Astrocyte (in vitro differentiated cells and primary cell): ENCODE measurements around the gene PROSER1.

Source experiments
- CTCF ChIP-seq: IDR thresholded peaks from 2 replicates; pipeline ENCODE4 v1.5.1; 2011; ENCODE audit warnings: low read depth, mild to moderate bottlenecking, inconsistent platforms, low read length, moderate library complexity; ENCODE audit not compliant: insufficient read depth
- EZH2 ChIP-seq: IDR thresholded peaks from 2 replicates; pipeline ENCODE4 v1.6.1; 2012; ENCODE audit warnings: mild to moderate bottlenecking, low read length, inconsistent platforms; ENCODE audit not compliant: insufficient read depth

GRCh38 chr13:38967446-38967845 lies 70.4 kb downstream of the PROSER1 start:
- no peak for TF ChIP-seq CTCF
- TF ChIP-seq EZH2, result no peak
